NCI-H345 (cell line): Measurements from ENCODE around the gene WDR54.

Source experiments
- DNase-seq: peaks from one replicate; lab custom pipeline; 2025; lab: John Stamatoyannopoulos, UW

The WDR54 gene

GRCh38 chr2:74421221-74421870 lies at the start of gene WDR54, which contains the start of gene C2orf81:
Gene WDR54 (plus strand): TSS chr2:74421730. CDS start chr2:74422154, 424 bp downstream.
Gene C2orf81 (minus strand): TSS chr2:74421619. CDS start chr2:74421560, 59 bp downstream.
- peak; percentile 95 for DNase-seq

GRCh38 chr2:74372674-74373073 lies 48.9 kb upstream of the WDR54 start:
- no peak for DNase-seq

GRCh38 chr2:74373221-74373676 lies 48.3 kb upstream of the WDR54 start:
- DNase-seq: peak; percentile 3

GRCh38 chr2:74373985-74374384 lies 47.5 kb upstream of the WDR54 start:
- no peak for DNase-seq

- no peak for DNase-seq
These were observed 46.9 kb upstream of the WDR54 start for GRCh38 chr2:74374509-74375205.

- DNase-seq: no peak
These were observed 45.7 kb upstream of the WDR54 start for GRCh38 chr2:74375838-74376237.

GRCh38 chr2:74378007-74378406 lies 43.5 kb upstream of the WDR54 start:
- DNase-seq: no peak

GRCh38 chr2:74379851-74380789 lies 41.4 kb upstream of the WDR54 start, which contains the start of gene DCTN1:
Gene DCTN1 (minus strand): TSS chr2:74380311. CDS start chr2:74380037, 274 bp downstream.
- DNase-seq: peak; percentile 17

- DNase-seq: no peak
These were observed 39.8 kb upstream of the WDR54 start for GRCh38 chr2:74381751-74382150.

GRCh38 chr2:74383254-74383653 lies 38.3 kb upstream of the WDR54 start:
- no peak for DNase-seq

- DNase-seq: no peak
These were observed 37.5 kb upstream of the WDR54 start for GRCh38 chr2:74384051-74384450.

GRCh38 chr2:74385396-74385795 lies 36.1 kb upstream of the WDR54 start:
- DNase-seq: no peak

- no peak for DNase-seq
These were observed 34.2 kb upstream of the WDR54 start for GRCh38 chr2:74387346-74387745.

GRCh38 chr2:74390606-74391005 lies 30.9 kb upstream of the WDR54 start:
- DNase-seq: no peak

GRCh38 chr2:74391209-74391579 lies 30.3 kb upstream of the WDR54 start:
- no peak for DNase-seq

GRCh38 chr2:74391580-74392448 lies 29.7 kb upstream of the WDR54 start:
- peak; percentile 90 for DNase-seq

- no peak for DNase-seq
These were observed 29.1 kb upstream of the WDR54 start for GRCh38 chr2:74392449-74392743.

GRCh38 chr2:74393525-74393924 lies 28.0 kb upstream of the WDR54 start:
- DNase-seq: no peak

GRCh38 chr2:74396149-74396548 lies 25.4 kb upstream of the WDR54 start:
- DNase-seq: no peak

GRCh38 chr2:74399785-74400184 lies 21.7 kb upstream of the WDR54 start:
- DNase-seq: peak; percentile 2

- no peak for DNase-seq
These were observed 19.6 kb upstream of the WDR54 start for GRCh38 chr2:74401891-74402290.

GRCh38 chr2:74406035-74406434 lies 15.5 kb upstream of the WDR54 start:
- DNase-seq: no peak
